MM.1S (cell line): ENCODE results near the gene ZSCAN26.

Experiments
- DNase-seq: peaks from one replicate; pipeline ENCODE4 v3.0.0-alpha.2; 2015
- H2AFZ ChIP-seq: fragments of 300-600 bp; sonication (generic); 2 replicates; pipeline ENCODE4 v1.6.0; 2016; ENCODE audit warnings: antibody characterized with exemption, low read length
- H3F3A ChIP-seq: fragments of 300-600 bp; sonication (generic); 2 replicates; pipeline ENCODE4 v1.6.1; 2016; ENCODE audit warnings: mild to moderate bottlenecking, antibody characterized with exemption, low read length, moderate library complexity, mixed read lengths; ENCODE audit not compliant: insufficient read depth
- H3K27ac ChIP-seq: fragments of 300-600 bp; sonication (generic); 2 replicates; pipeline ENCODE4 v1.5.1; 2016; ENCODE audit warnings: mild to moderate bottlenecking, low read length
- H3K27me3 ChIP-seq: fragments of 300-600 bp; sonication (generic); replicated peaks from 2 replicates; pipeline ENCODE4 v1.6.0; 2016; ENCODE audit warnings: low read length; ENCODE audit not compliant: insufficient read depth
- H3K36me3 ChIP-seq: fragments of 300-600 bp; sonication (generic); replicated peaks from 2 replicates; pipeline ENCODE4 v1.6.1; 2016; ENCODE audit warnings: mild to moderate bottlenecking, low read length, mixed read lengths; ENCODE audit not compliant: insufficient read depth
- H3K4me1 ChIP-seq: fragments of 300-600 bp; sonication (generic); 2 replicates; pipeline ENCODE4 v1.6.1; 2016; ENCODE audit warnings: low read length, mixed read lengths
- H3K4me2 ChIP-seq: fragments of 300-600 bp; sonication (generic); 2 replicates; pipeline ENCODE4 v1.6.0; 2016; ENCODE audit warnings: low read depth, low read length
- H3K4me3 ChIP-seq: fragments of 300-600 bp; sonication (generic); 2 replicates; pipeline ENCODE4 v1.5.1; 2016; ENCODE audit warnings: low read length, mixed read lengths
- H3K79me2 ChIP-seq: fragments of 300-600 bp; sonication (generic); 2 replicates; pipeline ENCODE4 v1.6.1; 2016; ENCODE audit warnings: mixed run types, low read length, mixed read lengths
- H3K9ac ChIP-seq: fragments of 300-600 bp; sonication (generic); 2 replicates; pipeline ENCODE4 v1.6.1; 2016; ENCODE audit warnings: low read length, mixed read lengths
- H3K9me2 ChIP-seq: fragments of 300-600 bp; sonication (generic); replicated peaks from 2 replicates; pipeline ENCODE4 v1.6.1; 2016; ENCODE audit warnings: mild to moderate bottlenecking, low read length, mixed read lengths; ENCODE audit not compliant: insufficient read depth
- H3K9me3 ChIP-seq: fragments of 300-600 bp; sonication (generic); replicated peaks from 2 replicates; pipeline ENCODE4 v1.6.1; 2016; ENCODE audit warnings: mild to moderate bottlenecking, low read length, mixed read lengths; ENCODE audit not compliant: insufficient read depth
- H4K20me1 ChIP-seq: fragments of 300-600 bp; sonication (generic); 2 replicates; pipeline ENCODE4 v1.6.1; 2016; ENCODE audit warnings: mild to moderate bottlenecking, low read length, moderate library complexity, mixed read lengths; ENCODE audit not compliant: insufficient read depth
- EZH2 ChIP-seq: fragments of 300-600 bp; sonication (generic); optimal IDR thresholded peaks from 2 replicates; pipeline ENCODE3; 2017; ENCODE audit warnings: low read depth, mild to moderate bottlenecking, antibody characterized with exemption, low read length, mixed read lengths

The ZSCAN26 gene

GRCh38 chr6:28326371-28326948 lies 59.5 kb downstream of the ZSCAN26 start:
- Histone ChIP-seq H3K9ac (no peak overlapping the region), H3K4me3 (no peak overlapping the region), H3K27me3 (no peaks in the 10 kb centered on the region), H3K4me1 (no peaks in the 10 kb centered on the region), H2AFZ (no peak overlapping the region), H3K27ac (no peak overlapping the region), H3K79me2 (no peaks in the 10 kb centered on the region), H3K9me2 (no peaks in the 10 kb centered on the region), H3F3A (no peaks in the 10 kb centered on the region), H3K4me2 (no peak overlapping the region), H3K36me3 (no peaks in the 10 kb centered on the region), H4K20me1 (no peaks in the 10 kb centered on the region), H3K9me3 (no peaks in the 10 kb centered on the region)
- DNase-seq, result no peak
- TF ChIP-seq EZH2, result no peak
